ENCODE measurements around the gene ING4. TPM values are rescaled to one million over a fixed set of nuclear protein-coding genes. Genes with fewer than 3 reads are reported as not detected.
"Not testable (repeated sequence)": the region's sequence is repeated elsewhere in the genome, so short reads cannot be mapped to it uniquely, and the experiment has no call there.

Gene ING4
- 10 to 100 TPM; 75.5 to 78.9 TPM for total RNA-seq

- intact Hi-C loops (cut with DNase I) = loop anchor here (1.0 to 2.0 kb wide), 2 partner anchors 26 to 48 kb away; partner anchors contain the start of gene ZNF384
- 2% methylated on average over 37 of the region's 37 CpGs for WGBS
- TF ChIP-seq POLR2AphosphoS5 (IDR thresholded peaks at IDR 0.05) = peak; percentile 97
- TF ChIP-seq POLR2A (IDR thresholded peaks at IDR 0.05) = peak; percentile 45
- TF ChIP-seq CTCF (IDR thresholded peaks at IDR 0.05) = no peak
- no peaks in the 10 kb centered on the region for H3K9me3 ChIP-seq
- no peaks in the 10 kb centered on the region for H3K27me3 ChIP-seq (replicated peaks; ENCODE audit: insufficient read depth)
- H3K4me3 ChIP-seq = peak within 1 kb of the TSS; percentile 55 to 83
- H3K36me3 ChIP-seq = peaks cover 9 to 15% of the 10 kb centered on the region in 2 donors
- DNase-seq (ENCODE audit: low spot score) = peak; percentile 100
- H3K27ac ChIP-seq = peak within 1 kb of the TSS; percentile 78
- no peaks in the 10 kb centered on the region for H3K4me1 ChIP-seq (replicated peaks)
These were observed at the start of gene ING4 for GRCh38 chr12:6662906-6663742. TSS of gene ING4 (minus strand) at chr12:6663119. CDS start at chr12:6663101, 18 bp downstream.

GRCh38 chr12:6708960-6709394 lies 46.1 kb upstream of the ING4 start:
- H3K27me3 ChIP-seq (replicated peaks; ENCODE audit: insufficient read depth) = no peaks in the 10 kb centered on the region
- intact Hi-C loops (cut with DNase I) = no loop called here

GRCh38 chr12:6708351-6708750 lies 45.4 kb upstream of the ING4 start:
- DNase-seq (ENCODE audit: low spot score); H3K27ac ChIP-seq; H3K4me3 ChIP-seq; intact Hi-C loops (cut with DNase I); H3K4me1 ChIP-seq (replicated peaks); H3K9me3 ChIP-seq; H3K36me3 ChIP-seq; H3K27me3 ChIP-seq (replicated peaks; ENCODE audit: insufficient read depth): not testable (repeated sequence)
- 86% methylated on average over 16 of the region's 21 CpGs for WGBS

More at GRCh38 chr12:6708960-6709394, 46.1 kb upstream of the ING4 start:
- Histone ChIP-seq H3K27ac (no peak overlapping the region), H3K9me3 (no peaks in the 10 kb centered on the region), H3K36me3 (no peaks in the 10 kb centered on the region), H3K4me3 (no peak overlapping the region), H3K4me1 (replicated peaks) (no peaks in the 10 kb centered on the region)
- TF ChIP-seq POLR2AphosphoS5 (IDR thresholded peaks at IDR 0.05) = no peak
- TF ChIP-seq CTCF (IDR thresholded peaks at IDR 0.05) = no peak
- no peak for TF ChIP-seq POLR2A (IDR thresholded peaks at IDR 0.05)
- 73% methylated on average over 16 of the region's 16 CpGs for WGBS
- no peak for DNase-seq (ENCODE audit: low spot score)

GRCh38 chr12:6703631-6704030 lies 40.7 kb upstream of the ING4 start:
- intact Hi-C loops (cut with DNase I) = no loop called here
- Histone ChIP-seq H3K4me1 (replicated peaks) (no peaks in the 10 kb centered on the region), H3K4me3 (no peak overlapping the region), H3K27ac (no peak overlapping the region), H3K9me3 (no peaks in the 10 kb centered on the region), H3K36me3 (no peaks in the 10 kb centered on the region), H3K27me3 (replicated peaks; ENCODE audit: insufficient read depth) (peaks cover 22% of the 10 kb centered on the region)
- no peak for DNase-seq (ENCODE audit: low spot score)
- 18% methylated on average over 10 of the region's 10 CpGs for WGBS
- TF ChIP-seq CTCF (IDR thresholded peaks at IDR 0.05) = no peak
- no peak for TF ChIP-seq POLR2A (IDR thresholded peaks at IDR 0.05)
- no peak for TF ChIP-seq POLR2AphosphoS5 (IDR thresholded peaks at IDR 0.05)

- Histone ChIP-seq H3K27ac (no peak overlapping the region), H3K27me3 (replicated peaks; ENCODE audit: insufficient read depth) (peaks cover 23% of the 10 kb centered on the region), H3K9me3 (no peaks in the 10 kb centered on the region), H3K36me3 (no peaks in the 10 kb centered on the region), H3K4me1 (replicated peaks) (no peaks in the 10 kb centered on the region), H3K4me3 (peak overlapping the region; percentile 27 to 33)
- no peak for TF ChIP-seq CTCF (IDR thresholded peaks at IDR 0.05)
- TF ChIP-seq POLR2AphosphoS5 (IDR thresholded peaks at IDR 0.05) = no peak
- TF ChIP-seq POLR2A (IDR thresholded peaks at IDR 0.05) = no peak
- intact Hi-C loops (cut with DNase I) = no loop called here
- no peak for DNase-seq (ENCODE audit: low spot score)
- 27% methylated on average over 13 of the region's 13 CpGs for WGBS
These were observed 38.3 kb upstream of the ING4 start for GRCh38 chr12:6701078-6701768.
